ENCODE data around the gene TIMD4. TPM values are rescaled to one million over a fixed set of nuclear protein-coding genes. Genes with fewer than 3 reads are reported as not detected.

Gene TIMD4
- total RNA-seq, 1 experiment from 2014 or later, result not detected

Other genes with a start within 250 kb of the TIMD4 start
- gene PPP1R2B, start 112.9 kb downstream of the TIMD4 start, total RNA-seq (2014; rRNA removed; shearing (Covaris generic)), result 0.12 TPM in 1 of 2 replicates, not detected in the other
- not detected in 2 replicates for gene HAVCR1, start 95.9 kb upstream of the TIMD4 start, total RNA-seq (2014; rRNA removed; shearing (Covaris generic))
- gene HAVCR2, start 145.8 kb upstream of the TIMD4 start, total RNA-seq (2014; rRNA removed; shearing (Covaris generic)), result 0.84 and 2.0 TPM in 2 replicates
- gene MED7, start 179.6 kb upstream of the TIMD4 start, total RNA-seq (2014; rRNA removed; shearing (Covaris generic)), result 17.8 and 20.9 TPM in 2 replicates
- gene GARIN3, start 203.0 kb upstream of the TIMD4 start, total RNA-seq (2014; rRNA removed; shearing (Covaris generic)), result not detected in 2 replicates
- gene ITK, start 217.6 kb upstream of the TIMD4 start, total RNA-seq (2014; rRNA removed; shearing (Covaris generic)), result not detected in 2 replicates

All from RPMI7951 (cell line).